AG09319 (cell line): ENCODE data around the gene XPOT.

ENCODE experiments used
- DNase-seq: peaks from one replicate; pipeline ENCODE4 v3.0.0-alpha.2; 2010; ENCODE audit warnings: low read depth; ENCODE audit errors: extremely low read depth
- TF ChIP-seq, protein P1 (sequence below): IDR thresholded peaks from 2 replicates; pipeline ENCODE4 v1.5.1; 2011; ENCODE audit warnings: low read depth, mild to moderate bottlenecking, inconsistent platforms, low read length, moderate library complexity

Gene XPOT

DNA sequence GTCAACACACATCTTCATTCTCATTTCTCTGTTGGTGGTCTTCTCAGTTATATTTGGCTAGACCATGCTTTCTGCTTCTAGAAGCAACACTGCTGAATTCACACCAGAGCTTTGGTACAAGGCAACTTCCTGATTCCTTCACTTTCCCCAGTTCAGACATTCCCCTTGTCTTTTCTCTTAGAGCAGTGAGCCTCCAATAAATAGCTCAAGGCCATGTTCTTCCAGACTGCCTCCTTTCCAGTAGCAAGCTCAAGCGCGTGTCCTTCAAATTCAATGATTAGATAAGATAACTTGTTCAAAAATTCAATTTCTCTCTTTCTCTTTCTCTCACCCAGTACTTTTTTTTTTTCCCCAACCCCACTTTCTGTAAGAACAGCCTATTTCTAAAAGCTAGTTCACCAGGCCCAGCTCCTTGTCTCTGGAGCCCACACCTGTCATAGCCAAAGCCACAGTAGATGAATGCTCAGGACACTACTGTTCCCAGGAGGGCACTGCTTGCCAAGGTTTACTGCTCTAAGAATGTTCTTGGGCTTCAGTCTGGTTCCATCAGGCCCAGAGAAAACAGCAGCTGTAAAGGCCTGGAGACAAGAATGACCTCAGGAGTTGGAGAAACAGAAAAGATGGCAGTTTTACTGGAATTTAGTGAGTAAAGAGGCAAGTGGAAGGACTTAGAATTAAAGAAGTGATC is 65.4 kb downstream of the XPOT start:
- TF ChIP-seq, protein P1, sequence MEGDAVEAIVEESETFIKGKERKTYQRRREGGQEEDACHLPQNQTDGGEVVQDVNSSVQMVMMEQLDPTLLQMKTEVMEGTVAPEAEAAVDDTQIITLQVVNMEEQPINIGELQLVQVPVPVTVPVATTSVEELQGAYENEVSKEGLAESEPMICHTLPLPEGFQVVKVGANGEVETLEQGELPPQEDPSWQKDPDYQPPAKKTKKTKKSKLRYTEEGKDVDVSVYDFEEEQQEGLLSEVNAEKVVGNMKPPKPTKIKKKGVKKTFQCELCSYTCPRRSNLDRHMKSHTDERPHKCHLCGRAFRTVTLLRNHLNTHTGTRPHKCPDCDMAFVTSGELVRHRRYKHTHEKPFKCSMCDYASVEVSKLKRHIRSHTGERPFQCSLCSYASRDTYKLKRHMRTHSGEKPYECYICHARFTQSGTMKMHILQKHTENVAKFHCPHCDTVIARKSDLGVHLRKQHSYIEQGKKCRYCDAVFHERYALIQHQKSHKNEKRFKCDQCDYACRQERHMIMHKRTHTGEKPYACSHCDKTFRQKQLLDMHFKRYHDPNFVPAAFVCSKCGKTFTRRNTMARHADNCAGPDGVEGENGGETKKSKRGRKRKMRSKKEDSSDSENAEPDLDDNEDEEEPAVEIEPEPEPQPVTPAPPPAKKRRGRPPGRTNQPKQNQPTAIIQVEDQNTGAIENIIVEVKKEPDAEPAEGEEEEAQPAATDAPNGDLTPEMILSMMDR, result no peak

DNA sequence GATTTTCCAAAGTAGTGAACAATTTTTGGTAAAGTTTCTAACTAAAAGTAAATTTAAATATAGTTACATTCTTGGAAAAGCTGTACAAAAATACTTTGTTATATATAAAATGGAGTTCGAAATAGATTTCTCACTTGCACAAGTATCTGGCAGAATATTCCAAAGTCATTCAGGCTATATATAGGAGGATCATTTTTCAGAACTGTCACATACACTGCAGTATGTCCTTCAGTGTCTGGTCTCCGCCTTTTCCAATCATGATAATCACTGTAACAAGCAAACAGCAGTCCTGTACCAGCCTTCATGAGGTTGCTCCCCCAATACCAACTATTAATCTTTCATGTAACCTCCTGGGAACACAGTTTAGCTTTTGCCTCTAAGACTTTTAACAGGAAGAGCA is 66.3 kb downstream of the XPOT start:
- DNase-seq, result no peak
- TF ChIP-seq, protein P1, result no peak

More for the DNA sequence above, 65.4 kb downstream of the XPOT start:
- DNase-seq, result no peak

DNA sequence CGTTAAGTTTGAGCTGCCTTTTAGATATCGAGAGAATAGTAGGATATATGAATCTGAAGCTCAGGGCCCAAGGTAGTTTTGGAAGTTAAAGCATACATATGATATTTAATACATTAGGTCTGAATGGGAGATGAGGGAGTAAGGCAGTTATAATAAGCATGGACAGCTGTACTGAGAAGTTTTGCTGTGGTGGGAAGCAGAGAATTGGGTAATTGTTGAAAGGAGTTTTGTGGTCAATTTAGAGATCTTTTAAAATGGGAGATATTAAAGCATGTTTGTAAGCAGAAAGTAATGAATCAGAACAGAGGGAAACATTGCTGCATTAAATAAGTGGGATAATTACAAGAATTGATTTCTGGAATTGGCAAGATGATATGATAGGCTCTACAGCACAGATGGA is 69.0 kb downstream of the XPOT start:
- no peak for DNase-seq
- TF ChIP-seq, protein P1, result no peak

DNA sequence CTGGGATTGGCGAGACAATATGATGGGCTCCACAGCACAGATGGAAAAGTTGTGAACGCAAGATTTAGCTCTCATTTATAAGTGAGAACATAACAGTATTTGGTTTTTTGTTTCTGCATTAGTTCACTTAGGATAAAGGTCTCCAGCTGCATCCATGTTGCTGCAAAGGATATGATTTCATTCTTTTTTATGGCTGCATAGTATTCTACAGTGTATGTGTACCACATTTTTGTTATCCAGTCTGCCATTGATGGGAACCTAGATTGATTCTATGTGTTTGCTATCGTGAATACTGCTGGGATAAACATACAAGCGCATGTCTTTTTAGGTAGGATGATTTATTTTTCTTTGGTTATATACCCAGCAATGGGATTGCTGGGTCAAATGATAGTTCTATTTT is 71.3 kb downstream of the XPOT start:
- TF ChIP-seq, protein P1, result no peak
- no peak for DNase-seq

DNA sequence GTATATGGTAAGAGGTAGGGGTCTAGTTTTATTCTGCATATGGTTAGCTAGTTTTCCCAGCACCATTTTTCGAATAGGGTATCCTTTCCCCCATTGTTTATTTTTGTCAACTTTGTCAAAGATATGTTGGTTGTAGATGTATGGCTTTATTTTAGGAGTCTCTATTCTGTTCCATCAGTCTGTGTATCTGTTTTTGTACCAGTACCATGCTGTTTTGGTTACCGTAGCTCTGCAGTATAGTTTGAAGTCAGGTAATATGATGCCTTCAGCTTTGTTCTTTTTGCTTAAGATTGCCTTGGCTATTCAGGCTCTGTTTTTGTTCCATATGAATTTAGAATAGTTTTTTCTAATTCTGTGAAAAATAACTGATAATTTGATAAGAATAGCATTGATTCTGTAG is 72.7 kb downstream of the XPOT start:
- TF ChIP-seq, protein P1, result no peak
- DNase-seq, result no peak

DNA sequence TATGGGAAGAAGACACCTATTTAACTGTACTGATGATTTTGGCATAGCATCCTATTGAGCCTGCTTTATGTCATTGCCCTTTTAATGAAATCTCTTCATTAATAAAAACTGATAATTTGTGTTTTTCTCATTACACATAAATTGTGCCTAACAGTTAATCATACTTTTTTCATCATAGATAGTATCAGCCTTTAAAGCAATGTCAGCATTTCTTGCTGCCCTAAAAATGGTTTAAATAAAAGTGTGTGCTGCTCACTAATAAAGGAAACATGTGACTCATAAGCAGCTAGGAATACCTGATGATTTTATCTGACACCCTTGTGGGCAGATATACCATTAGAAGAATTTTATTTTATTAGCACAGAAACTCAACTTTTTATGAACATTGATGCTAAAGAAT is 74.5 kb downstream of the XPOT start:
- TF ChIP-seq, protein P1, result no peak
- DNase-seq, result no peak

DNA sequence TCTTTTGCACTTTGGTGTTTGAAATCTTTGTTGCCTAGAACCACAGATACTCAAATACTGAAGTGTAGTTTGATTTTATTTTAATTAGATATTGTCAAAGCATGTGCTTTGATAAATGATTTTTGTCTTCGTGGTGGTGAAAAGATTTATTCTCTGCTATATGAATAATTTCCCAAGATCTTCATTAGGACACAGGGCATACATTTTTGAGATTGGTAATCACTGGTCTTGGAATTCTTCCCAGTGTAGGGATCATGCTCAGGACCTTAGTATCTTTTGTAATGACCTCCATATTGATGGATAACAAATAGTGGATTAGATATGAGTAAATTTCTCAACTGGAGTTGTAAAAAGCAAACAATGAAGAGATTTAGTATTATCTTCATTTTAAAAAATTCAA is 76.0 kb downstream of the XPOT start:
- no peak for DNase-seq

More for the DNA sequence above, 76.0 kb downstream of the XPOT start:
- TF ChIP-seq, protein P1, result no peak
